MV-4-11 (cell line): ENCODE measurements around the gene MRTFA.
"Not testable (repeated sequence)": the region's sequence is repeated elsewhere in the genome, so short reads cannot be mapped to it uniquely, and the experiment has no call there.

Experiments used
- DNase-seq: peaks from one replicate; lab custom pipeline; 2025; lab: John Stamatoyannopoulos, UW

MRTFA gene

DNA sequence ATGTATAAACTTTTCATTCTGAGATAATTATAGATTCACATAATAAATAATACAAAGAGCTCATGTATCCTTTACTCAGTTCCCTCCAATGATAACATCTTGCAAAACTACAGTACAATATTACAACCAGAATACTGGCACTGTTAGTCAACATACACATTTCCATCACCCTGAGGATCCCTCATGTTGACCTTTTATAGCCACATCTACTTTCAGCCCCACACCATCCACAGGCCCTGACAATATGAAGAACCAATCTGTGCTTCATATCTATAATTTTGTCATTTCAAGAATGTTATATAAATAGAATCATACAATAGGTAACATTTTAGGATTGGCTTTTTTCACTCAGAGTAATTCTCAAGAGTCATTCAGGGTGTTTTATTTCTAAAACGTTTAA lies 115.5 kb downstream of the MRTFA start:
- DNase-seq: no peak

DNA sequence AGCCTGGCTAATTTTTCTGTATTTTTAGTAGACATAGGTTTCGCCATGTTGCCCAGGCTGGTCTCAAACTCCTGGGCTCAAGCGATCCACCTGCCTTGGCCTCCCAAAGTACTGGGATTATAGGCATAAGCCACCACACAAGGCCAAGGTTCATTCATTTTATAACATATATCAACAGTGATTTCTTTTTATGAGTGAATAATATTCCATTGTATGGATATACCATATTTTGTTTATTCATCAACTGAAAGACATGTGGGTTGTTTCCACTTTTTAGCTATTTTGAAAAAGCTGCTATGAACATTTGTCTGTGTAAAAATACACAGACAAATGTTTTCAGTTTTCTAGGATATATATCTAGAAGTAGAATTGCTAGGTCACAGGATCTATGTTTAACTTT lies 116.0 kb downstream of the MRTFA start:
- DNase-seq: no peak

DNA sequence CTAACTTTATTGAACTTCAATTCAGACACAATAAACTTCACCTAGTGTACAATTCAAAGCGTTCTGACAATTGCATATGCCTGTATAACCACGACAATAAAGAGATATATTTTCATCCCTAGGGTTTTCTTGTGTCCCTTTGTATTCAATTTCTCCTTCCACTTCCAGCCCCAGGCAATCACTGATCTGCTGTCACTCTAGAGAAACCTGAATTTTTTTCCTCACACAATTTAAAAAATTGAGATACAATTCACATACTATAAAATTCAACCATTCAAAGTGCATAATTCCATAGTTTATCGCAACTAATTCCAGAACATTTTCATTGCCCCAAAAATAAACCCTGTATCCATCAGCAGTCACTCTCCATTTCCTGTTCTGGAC lies 116.6 kb downstream of the MRTFA start:
- DNase-seq: no peak

DNA sequence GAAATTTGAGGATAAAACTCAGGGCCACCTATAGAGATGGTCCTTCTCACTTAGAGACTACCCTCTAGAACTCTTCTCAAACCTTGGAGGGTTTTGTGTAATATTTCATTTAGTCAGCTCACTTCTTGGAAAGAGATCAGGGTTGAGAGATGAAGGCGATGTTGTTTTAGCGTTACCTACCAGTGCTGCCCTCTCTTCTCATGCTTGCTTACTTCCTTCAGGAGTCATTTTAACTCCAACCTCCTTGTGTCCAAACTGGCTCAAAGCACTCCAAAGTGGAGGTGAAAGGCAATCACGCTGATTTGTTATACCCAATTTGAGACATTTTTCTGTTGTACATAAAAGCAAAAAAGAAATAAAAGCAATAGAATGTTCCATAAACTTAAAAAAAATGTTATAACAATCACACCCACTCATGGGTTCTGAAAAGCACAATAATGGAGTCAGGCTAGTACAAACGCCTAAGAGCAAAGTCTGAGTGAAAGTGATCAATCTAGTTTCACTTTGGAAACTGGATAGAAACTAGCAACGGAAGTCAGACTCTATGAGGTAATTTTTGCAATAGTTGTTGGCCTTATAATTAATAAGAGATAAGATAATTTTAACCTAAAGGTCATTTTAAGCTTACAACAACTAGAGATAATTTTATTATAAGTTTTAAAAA lies 117.1 kb downstream of the MRTFA start:
- DNase-seq: peak; percentile 26

DNA sequence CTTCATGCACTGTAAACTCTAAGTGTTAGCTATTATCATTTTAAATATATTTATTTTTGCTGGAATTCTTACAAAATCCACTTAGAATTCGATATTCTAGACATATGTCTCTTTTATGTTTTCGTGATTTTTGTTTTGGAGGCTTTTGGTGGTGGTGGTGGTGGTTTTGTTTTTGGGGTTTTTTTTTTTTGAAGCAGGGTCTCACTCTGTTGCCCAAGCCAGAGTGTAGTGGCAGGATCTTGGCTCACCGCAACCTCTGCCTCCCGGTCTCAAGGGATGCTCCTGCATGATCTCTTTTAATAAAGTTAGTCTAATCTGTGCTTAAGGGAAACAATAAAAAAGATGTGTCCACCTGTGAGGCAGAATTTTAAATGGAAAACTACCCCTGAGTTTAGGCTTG lies 117.7 kb downstream of the MRTFA start:
- no peak for DNase-seq

GRCh38 chr22:40517631-40518030 lies 118.9 kb downstream of the MRTFA start:
- no peak for DNase-seq

GRCh38 chr22:40516416-40516815 lies 120.1 kb downstream of the MRTFA start:
- no peak for DNase-seq

GRCh38 chr22:40512426-40513136 lies 123.9 kb downstream of the MRTFA start:
- no peak for DNase-seq

GRCh38 chr22:40511604-40512003 lies 124.9 kb downstream of the MRTFA start:
- DNase-seq: no peak

- no peak for DNase-seq
Observed at GRCh38 chr22:40510631-40511364, 125.7 kb downstream of the MRTFA start.

GRCh38 chr22:40509401-40510134 lies 127.0 kb downstream of the MRTFA start:
- DNase-seq: peak; percentile 76

DNA sequence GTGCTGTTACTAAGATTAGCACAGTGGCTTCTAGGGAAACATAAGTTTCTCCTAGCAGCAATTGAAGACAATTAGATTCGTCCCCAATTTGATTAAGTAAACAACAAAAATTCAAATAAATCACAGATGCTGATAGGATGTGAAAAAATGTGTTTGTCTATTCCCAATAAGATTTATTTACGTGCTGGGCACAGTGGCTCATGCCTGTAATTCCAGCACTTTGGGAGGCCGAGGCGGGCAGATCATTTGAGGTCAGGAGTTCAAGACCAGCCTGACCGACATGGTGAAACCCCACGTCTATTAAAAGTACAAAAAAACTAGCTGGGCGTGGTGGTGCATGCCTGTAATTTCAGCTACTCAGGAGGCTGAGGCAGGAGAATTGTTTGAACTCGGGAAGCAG lies 128.5 kb downstream of the MRTFA start:
- not testable (repeated sequence) for DNase-seq

GRCh38 chr22:40507491-40507890 lies 129.0 kb downstream of the MRTFA start:
- no peak for DNase-seq

GRCh38 chr22:40506762-40507161 lies 129.8 kb downstream of the MRTFA start:
- no peak for DNase-seq

- DNase-seq: no peak
Observed at GRCh38 chr22:40504285-40505249, 132.0 kb downstream of the MRTFA start.

DNA sequence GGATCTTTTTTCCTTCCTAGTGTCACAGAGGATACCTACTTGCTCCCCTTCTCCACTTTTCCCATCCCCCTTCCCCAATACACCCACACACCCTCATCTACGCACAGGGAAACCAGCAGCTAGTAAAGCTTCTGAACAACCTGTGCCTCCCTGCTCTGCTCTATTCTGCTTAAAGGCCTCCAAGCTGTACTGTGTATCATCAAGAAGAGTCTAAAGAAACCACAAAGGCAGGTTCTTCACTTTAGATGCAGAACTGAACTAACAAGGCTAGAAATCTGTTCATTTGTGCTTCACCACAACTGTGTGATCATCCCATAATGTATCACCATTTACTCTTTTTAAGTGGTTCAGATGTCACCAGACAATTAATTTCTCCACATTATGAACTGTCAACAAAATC lies 133.6 kb downstream of the MRTFA start:
- no peak for DNase-seq

- DNase-seq: not testable (repeated sequence)
Observed at GRCh38 chr22:40500465-40500786, 136.1 kb downstream of the MRTFA start.

DNA sequence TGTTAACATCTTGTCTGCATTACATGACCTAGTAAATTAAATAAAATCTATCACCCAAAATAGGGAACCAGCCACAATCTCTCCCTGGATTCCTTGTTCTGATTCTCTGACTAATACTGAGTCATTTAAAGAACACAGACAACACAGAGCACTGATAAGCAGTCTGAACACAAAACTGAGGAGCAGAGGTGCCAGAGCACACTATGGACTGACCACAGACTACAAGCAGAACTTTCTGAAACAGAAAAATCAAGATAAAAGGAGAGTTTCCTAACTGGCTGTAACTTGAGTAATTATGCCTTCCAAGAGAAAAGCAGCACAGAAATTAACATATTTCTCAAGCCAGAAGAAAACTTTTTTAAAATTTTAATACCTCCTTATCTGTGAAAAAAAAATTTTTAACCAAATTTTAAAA lies 137.3 kb downstream of the MRTFA start:
- peak; percentile 77 for DNase-seq

DNA sequence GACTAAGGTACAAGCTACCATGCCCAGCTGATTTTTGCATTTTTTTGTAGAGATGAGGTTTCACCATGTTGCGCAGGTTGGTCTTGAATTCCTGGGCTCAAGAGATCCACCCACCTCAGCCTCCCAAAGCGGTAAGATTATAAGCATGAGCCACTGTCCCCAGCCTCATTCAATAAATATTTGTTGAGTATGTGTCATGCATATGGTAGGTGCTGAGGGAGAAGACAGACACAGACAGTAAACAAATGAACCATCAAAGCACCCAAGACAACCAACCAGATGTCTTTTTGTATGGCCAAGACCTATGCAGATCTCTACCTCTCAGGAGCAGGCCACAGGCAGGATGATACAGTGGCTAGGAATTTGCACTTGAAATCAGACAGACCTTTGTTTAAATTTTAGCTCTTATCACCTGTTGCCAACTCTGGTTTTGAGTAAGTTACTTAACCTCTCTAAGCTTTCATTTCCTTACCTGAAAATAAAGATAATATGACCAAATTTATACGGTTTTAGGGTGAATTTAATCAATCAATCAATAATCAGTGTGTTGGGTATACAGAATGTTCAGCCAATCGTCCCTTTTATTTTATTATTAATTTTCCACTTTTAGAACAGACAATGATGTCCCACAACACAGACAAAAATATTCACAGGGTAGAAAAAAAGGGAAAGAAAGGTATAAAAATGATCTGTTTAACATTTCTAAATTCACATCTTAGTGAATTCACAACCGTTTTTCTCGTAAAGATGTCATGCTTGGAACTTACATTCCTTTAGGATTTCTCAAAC lies 137.9 kb downstream of the MRTFA start:
- no peak for DNase-seq

GRCh38 chr22:40493441-40493840 lies 143.1 kb downstream of the MRTFA start:
- no peak for DNase-seq
